H4 (cell line): ENCODE measurements around the gene SSX1. TPM values are rescaled to one million over a fixed set of nuclear protein-coding genes. Genes with fewer than 3 reads are reported as not detected.
A peak's percentile ranks its signal among the peaks of the same experiment; 100 is the strongest.
"Not testable (repeated sequence)": the region's sequence is repeated elsewhere in the genome, so short reads cannot be mapped to it uniquely, and the experiment has no call there.

Experiments
- DNase-seq: peaks from one replicate; pipeline ENCODE4 v3.0.0-alpha.2; 2015; ENCODE audit warnings: low spot score
- total RNA-seq: library from RNA; depleted of rRNA; stranded (reverse); fragments of >200 nt; shearing (Covaris generic); gene quantifications from 2 replicates; pipeline ENCODE4 v1.2.3, GENCODE V29; 2014; rRNA removed

The SSX1 gene
- total RNA-seq, result 0.14 TPM in 1 of 2 replicates, not detected in the other

GRCh38 chrX:48255062-48255796 is at the start of gene SSX1:
Gene SSX1, plus strand, starts transcription at chrX:48255392. Its CDS starts 1,850 bp downstream, at chrX:48257242.
- not testable (repeated sequence) for DNase-seq

- DNase-seq, result not testable (repeated sequence)
These were observed 40.9 kb upstream of the SSX1 start for GRCh38 chrX:48214341-48214740.

GRCh38 chrX:48224196-48224595 is 31.0 kb upstream of the SSX1 start:
- not testable (repeated sequence) for DNase-seq

- DNase-seq, result not testable (repeated sequence)
These were observed 2.2 kb upstream of the SSX1 start for GRCh38 chrX:48252945-48253344.

- DNase-seq, result not testable (repeated sequence)
These were observed 19.2 kb downstream of the SSX1 start for GRCh38 chrX:48274365-48274764.

- peak; percentile 25 for DNase-seq
These were observed 23.8 kb downstream of the SSX1 start for GRCh38 chrX:48278958-48279357.

- not testable (repeated sequence) for DNase-seq
These were observed 25.5 kb downstream of the SSX1 start for GRCh38 chrX:48280729-48281128.

GRCh38 chrX:48306175-48306574 is 51.0 kb downstream of the SSX1 start:
- no peak for DNase-seq

- not testable (repeated sequence) for DNase-seq
These were observed 58.8 kb downstream of the SSX1 start for GRCh38 chrX:48313996-48314395.

Other genes with a start within 250 kb of the SSX1 start
- gene SPACA5, start 248.4 kb upstream of the SSX1 start, total RNA-seq, result not detected in 2 replicates
- gene ZNF630, start 183.8 kb upstream of the SSX1 start, total RNA-seq, result 4.4 and 4.5 TPM in 2 replicates
- gene SPACA5B, start 124.8 kb upstream of the SSX1 start, total RNA-seq, result not detected in 2 replicates
- gene SSX5, start 58.6 kb upstream of the SSX1 start, total RNA-seq, result not detected in 2 replicates
- not detected in 2 replicates for gene SSX3, start 101.3 kb downstream of the SSX1 start, total RNA-seq
- gene SSX4, start 128.1 kb downstream of the SSX1 start, total RNA-seq, result not detected in 2 replicates
- not detected in 2 replicates for gene SSX4B, start 156.6 kb downstream of the SSX1 start, total RNA-seq
- 0.04 TPM in 1 of 2 replicates, not detected in the other for gene SLC38A5, start 214.9 kb downstream of the SSX1 start, total RNA-seq
- 70.7 and 85.9 TPM in 2 replicates for gene FTSJ1, start 220.8 kb downstream of the SSX1 start, total RNA-seq